SK-N-SH (cell line): ENCODE results near the gene PRPS1. TPM values are rescaled to one million over a fixed set of nuclear protein-coding genes. Genes with fewer than 3 reads are reported as not detected.
A peak's percentile ranks its signal among the peaks of the same experiment; 100 is the strongest.

Experiments used
- CTCF ChIA-PET: fragments of 300-600, 350-600 bp; formaldehyde crosslinking; extraction: SDS; loops from one replicate; lab custom pipeline; 2021; lab: Yijun Ruan, JAX
- POLR2A ChIA-PET: fragments of 350-600 bp; sonication (Branson Sonifier 250); formaldehyde crosslinking; extraction: SDS; loops from one replicate; lab custom pipeline; 2020; ENCODE audit warnings: antibody characterized with exemption, inconsistent platforms; lab: Yijun Ruan, JAX
- DNase-seq: peaks from one replicate; pipeline ENCODE4 v3.0.0; 2012
- H2AFZ ChIP-seq: fragments of 200-600 bp; sonication (generic); 2 replicates; pipeline ENCODE4 v1.8.1; 2016; ENCODE audit warnings: antibody characterized with exemption, mild to moderate bottlenecking, low read depth
- H3F3A ChIP-seq: fragments of 200-600 bp; sonication (generic); replicated peaks from 2 replicates; pipeline ENCODE3; 2016; ENCODE audit warnings: antibody characterized with exemption, mild to moderate bottlenecking; ENCODE audit not compliant: insufficient read depth
- H3K27ac ChIP-seq, 2 experiments: fragments of 200-500 bp in 1 of 2; fragments of 200-600 bp in 1 of 2; sonication (Bioruptor generic) in 1 of 2; sonication (generic), shearing (Covaris generic) in 1 of 2; 2 replicates each; pipeline versions ENCODE4 v1.5.1 to v1.6.1; 2014 to 2016; ENCODE audit warnings: low read depth in 2 of 2, inconsistent platforms in 1 of 2, low read length in 1 of 2, mild to moderate bottlenecking in 1 of 2, mixed read lengths in 1 of 2
- H3K27me3 ChIP-seq: fragments of 200-600 bp; sonication (generic), shearing (Covaris generic); 2 replicates; pipeline ENCODE4 v1.6.1; 2016; ENCODE audit warnings: mixed run types; ENCODE audit not compliant: insufficient read depth
- H3K36me3 ChIP-seq, 2 experiments: fragments of 200-500 bp in 1 of 2; fragments of 200-600 bp in 1 of 2; sonication (Bioruptor generic) in 1 of 2; sonication (generic) in 1 of 2; replicated peaks in 1 of 2; 2 replicates each; pipeline versions ENCODE3 to v1.5.1; 2014 to 2016; ENCODE audit warnings: low read length in 1 of 2, mild to moderate bottlenecking in 1 of 2; ENCODE audit not compliant: insufficient read depth in 2 of 2, control insufficient read depth in 1 of 2
- H3K4me1 ChIP-seq, 2 experiments: fragments of 200-500 bp in 1 of 2; fragments of 200-600 bp in 1 of 2; sonication (Bioruptor generic) in 1 of 2; sonication (generic), shearing (Covaris generic) in 1 of 2; 2 replicates each; pipeline versions ENCODE4 v1.5.1 to v1.6.1; 2014 to 2016; ENCODE audit warnings: low read depth in 1 of 2, low read length in 1 of 2, mixed run types in 1 of 2; ENCODE audit not compliant: insufficient read depth in 2 of 2, control insufficient read depth in 1 of 2
- H3K4me2 ChIP-seq: fragments of 200-600 bp; sonication (generic), shearing (Covaris generic); 2 replicates; pipeline ENCODE4 v1.6.1; 2017; ENCODE audit warnings: mixed run types
- H3K4me3 ChIP-seq, 2 experiments: fragments of 200-500 bp in 1 of 2; fragments of 200-600 bp in 1 of 2; sonication (Bioruptor generic) in 1 of 2; sonication (generic), shearing (Covaris generic) in 1 of 2; 2 replicates each; pipeline versions ENCODE4 v1.5.1 to v1.8.1; 2014 to 2016; ENCODE audit warnings: low read depth in 2 of 2, inconsistent platforms in 1 of 2, low read length in 1 of 2, mild to moderate bottlenecking in 1 of 2, mixed read lengths in 1 of 2, moderate library complexity in 1 of 2
- H3K79me2 ChIP-seq: fragments of 200-600 bp; sonication (generic); 2 replicates; pipeline ENCODE4 v1.8.1; 2017; ENCODE audit warnings: mild to moderate bottlenecking; ENCODE audit not compliant: insufficient read depth
- H3K9ac ChIP-seq: fragments of 200-600 bp; sonication (generic); 2 replicates; pipeline ENCODE4 v1.6.1; 2017; ENCODE audit warnings: mixed run types
- H3K9me2 ChIP-seq: fragments of 200-600 bp; sonication (generic); 2 replicates; pipeline ENCODE4 v1.6.1; 2017; ENCODE audit warnings: mixed run types
- H3K9me3 ChIP-seq: fragments of 200-600 bp; sonication (generic); 2 replicates; pipeline ENCODE4 v1.6.1; 2017; ENCODE audit warnings: mixed run types, mild to moderate bottlenecking, moderate library complexity
- H4K20me1 ChIP-seq: fragments of 200-600 bp; sonication (generic); 2 replicates; pipeline ENCODE4 v1.6.1; 2017; ENCODE audit warnings: mild to moderate bottlenecking, mixed run types; ENCODE audit not compliant: insufficient read depth
- EP300 ChIP-seq, 2 experiments: IDR thresholded peaks; 2 replicates each; pipeline versions ENCODE4 v1.4.0 to v1.6.1; 2012; ENCODE audit warnings: borderline replicate concordance in 1 of 2, low read depth in 1 of 2, low read length in 1 of 2
- EZH2phosphoT487 ChIP-seq: fragments of 200-600 bp; sonication (generic); IDR thresholded peaks from 2 replicates; pipeline ENCODE4 v1.6.1; 2017; ENCODE audit warnings: low read depth, mixed run types, mild to moderate bottlenecking, antibody characterized with exemption, moderate library complexity, borderline replicate concordance
- GABPA ChIP-seq: IDR thresholded peaks from 2 replicates; pipeline ENCODE4 v1.4.0; 2012; ENCODE audit warnings: low read depth, mild to moderate bottlenecking
- JUND ChIP-seq: IDR thresholded peaks from 2 replicates; pipeline ENCODE4 v1.4.0; 2012
- MEF2A ChIP-seq: IDR thresholded peaks from 2 replicates; pipeline ENCODE4 v1.4.0; 2012; ENCODE audit warnings: low read depth, borderline replicate concordance
- NFIC ChIP-seq: IDR thresholded peaks from 2 replicates; pipeline ENCODE4 v1.4.0; 2012; ENCODE audit warnings: borderline replicate concordance
- NRF1 ChIP-seq: IDR thresholded peaks from 2 replicates; pipeline ENCODE4 v1.6.1; 2012; ENCODE audit warnings: low read depth, mild to moderate bottlenecking, low read length
- POLR2AphosphoS5 ChIP-seq: IDR thresholded peaks from 2 replicates; pipeline ENCODE4 v1.6.1; 2012; ENCODE audit warnings: low read depth, low read length
- RAD21 ChIP-seq: IDR thresholded peaks from 2 replicates; pipeline ENCODE4 v1.6.1; 2012; ENCODE audit warnings: mild to moderate bottlenecking, low read length
- RCOR1 ChIP-seq: fragments of 150-350 bp; IDR thresholded peaks from 2 replicates; pipeline ENCODE4 v1.6.1; 2017; ENCODE audit warnings: antibody characterized with exemption, low read length
- RFX5 ChIP-seq: IDR thresholded peaks from 2 replicates; pipeline ENCODE4 v1.6.1; 2012; ENCODE audit warnings: mild to moderate bottlenecking, improper control_type of control experiment, low read length
- RXRA ChIP-seq: IDR thresholded peaks from 2 replicates; pipeline ENCODE4 v1.4.0; 2012; ENCODE audit warnings: low read depth, mild to moderate bottlenecking, borderline replicate concordance
- SIN3A ChIP-seq: IDR thresholded peaks from 2 replicates; pipeline ENCODE4 v1.6.1; 2012; ENCODE audit warnings: low read depth, mild to moderate bottlenecking, low read length, moderate library complexity, borderline replicate concordance
- SMC3 ChIP-seq: IDR thresholded peaks from 2 replicates; pipeline ENCODE4 v1.6.1; 2012; ENCODE audit warnings: low read depth, low read length, improper control_type of control experiment
- TAF1 ChIP-seq: IDR thresholded peaks from 2 replicates; pipeline ENCODE4 v1.6.1; 2012; ENCODE audit warnings: low read depth, mild to moderate bottlenecking, low read length, moderate library complexity, borderline replicate concordance
- TEAD4 ChIP-seq: IDR thresholded peaks from 2 replicates; pipeline ENCODE4 v1.4.0; 2012; ENCODE audit warnings: mild to moderate bottlenecking, borderline replicate concordance; ENCODE audit not compliant: insufficient read depth
- WGBS: methylation state at CpG from one replicate; pipeline ENCODE4 v1.1.6; 2017; ENCODE audit warnings: low lambda C conversion rate; 5-methylcytosine and 5-hydroxymethylcytosine counted together
- polyA plus RNA-seq, 3 experiments: library from polyadenylated mRNA; depleted of rRNA; stranded (reverse); fragments of >200 nt; gene quantifications; 2 replicates each; pipeline ENCODE4 v1.2.3, GENCODE V29; 2012
- TF ChIP-seq, protein P1 (sequence below): IDR thresholded peaks from 2 replicates; pipeline ENCODE4 v1.6.1; 2012; ENCODE audit warnings: mild to moderate bottlenecking, low read depth, low read length, moderate library complexity
- TF ChIP-seq, protein P2 (sequence below): IDR thresholded peaks from 2 replicates; pipeline ENCODE4 v1.4.0; 2012; ENCODE audit warnings: low read depth
- TF ChIP-seq, protein P3 (sequence below): IDR thresholded peaks from 2 replicates; pipeline ENCODE4; 2012
- TF ChIP-seq, protein P4 (sequence below): fragments of 200-600 bp; sonication (generic); IDR thresholded peaks from 2 replicates; pipeline ENCODE4 v1.6.1; 2017; ENCODE audit warnings: antibody characterized with exemption, mild to moderate bottlenecking, moderate library complexity
- TF ChIP-seq, protein P5 (sequence below): fragments of 150-350 bp; IDR thresholded peaks from 2 replicates; pipeline ENCODE4 v1.6.1; 2017; ENCODE audit warnings: antibody characterized with exemption, low read length, low read depth, borderline replicate concordance
- TF ChIP-seq, protein P6 (sequence below): IDR thresholded peaks from 2 replicates; pipeline ENCODE4 v1.4.0; 2012; ENCODE audit warnings: low read depth, borderline replicate concordance

The PRPS1 gene
- polyA plus RNA-seq, 1 of the 3 experiments (the other 2 are of a cell fraction) = 42.3 TPM

DNA sequence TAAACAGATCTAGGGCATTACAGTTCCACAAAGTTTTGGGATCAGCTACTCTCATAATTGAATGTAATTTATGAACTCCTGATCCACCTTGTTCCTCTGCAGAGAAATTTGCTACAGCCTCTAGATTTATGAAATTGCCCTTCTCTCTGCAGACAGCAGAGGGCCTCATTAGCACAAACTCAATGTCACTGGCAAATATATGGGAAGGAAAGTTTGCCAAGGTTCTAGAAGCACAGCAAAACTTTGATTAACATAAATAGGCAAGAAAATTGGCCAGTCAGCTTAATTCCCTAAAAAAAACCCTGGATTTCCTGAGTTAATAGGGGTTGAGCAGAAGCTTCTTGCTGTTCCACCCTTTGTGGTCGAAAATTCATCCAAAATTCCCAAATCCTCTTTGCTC, 31.5 kb downstream of the PRPS1 start:
- Histone ChIP-seq H3K36me3 (no peaks in the 10 kb centered on the region), H4K20me1 (0 out of 2 replicates have a peak, but pooled peaks cover 3% of the 10 kb centered on the region)
- CTCF ChIA-PET = interaction anchor here (0.6 to 5.9 kb wide), 28 partner anchors 9 to 411 kb away, joined by 3 to 63 read pairs (median 4); partner anchors contain the start of genes NCBP2L and TSC22D3
- no peak for TF ChIP-seq JUND
- TF ChIP-seq, protein P1, sequence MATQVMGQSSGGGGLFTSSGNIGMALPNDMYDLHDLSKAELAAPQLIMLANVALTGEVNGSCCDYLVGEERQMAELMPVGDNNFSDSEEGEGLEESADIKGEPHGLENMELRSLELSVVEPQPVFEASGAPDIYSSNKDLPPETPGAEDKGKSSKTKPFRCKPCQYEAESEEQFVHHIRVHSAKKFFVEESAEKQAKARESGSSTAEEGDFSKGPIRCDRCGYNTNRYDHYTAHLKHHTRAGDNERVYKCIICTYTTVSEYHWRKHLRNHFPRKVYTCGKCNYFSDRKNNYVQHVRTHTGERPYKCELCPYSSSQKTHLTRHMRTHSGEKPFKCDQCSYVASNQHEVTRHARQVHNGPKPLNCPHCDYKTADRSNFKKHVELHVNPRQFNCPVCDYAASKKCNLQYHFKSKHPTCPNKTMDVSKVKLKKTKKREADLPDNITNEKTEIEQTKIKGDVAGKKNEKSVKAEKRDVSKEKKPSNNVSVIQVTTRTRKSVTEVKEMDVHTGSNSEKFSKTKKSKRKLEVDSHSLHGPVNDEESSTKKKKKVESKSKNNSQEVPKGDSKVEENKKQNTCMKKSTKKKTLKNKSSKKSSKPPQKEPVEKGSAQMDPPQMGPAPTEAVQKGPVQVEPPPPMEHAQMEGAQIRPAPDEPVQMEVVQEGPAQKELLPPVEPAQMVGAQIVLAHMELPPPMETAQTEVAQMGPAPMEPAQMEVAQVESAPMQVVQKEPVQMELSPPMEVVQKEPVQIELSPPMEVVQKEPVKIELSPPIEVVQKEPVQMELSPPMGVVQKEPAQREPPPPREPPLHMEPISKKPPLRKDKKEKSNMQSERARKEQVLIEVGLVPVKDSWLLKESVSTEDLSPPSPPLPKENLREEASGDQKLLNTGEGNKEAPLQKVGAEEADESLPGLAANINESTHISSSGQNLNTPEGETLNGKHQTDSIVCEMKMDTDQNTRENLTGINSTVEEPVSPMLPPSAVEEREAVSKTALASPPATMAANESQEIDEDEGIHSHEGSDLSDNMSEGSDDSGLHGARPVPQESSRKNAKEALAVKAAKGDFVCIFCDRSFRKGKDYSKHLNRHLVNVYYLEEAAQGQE = no peak
- no peak for TF ChIP-seq SIN3A
- no peak for TF ChIP-seq POLR2AphosphoS5
- no peak for TF ChIP-seq RXRA
- no peak for TF ChIP-seq EZH2phosphoT487
- TF ChIP-seq TEAD4 = no peak
- TF ChIP-seq EP300 (IDR thresholded peaks at IDR 0.05; ENCODE audit: borderline replicate concordance in 1 of 2, low read depth in 1 of 2, low read length in 1 of 2) = no peak
- TF ChIP-seq RFX5 = no peak
- TF ChIP-seq, protein P2, sequence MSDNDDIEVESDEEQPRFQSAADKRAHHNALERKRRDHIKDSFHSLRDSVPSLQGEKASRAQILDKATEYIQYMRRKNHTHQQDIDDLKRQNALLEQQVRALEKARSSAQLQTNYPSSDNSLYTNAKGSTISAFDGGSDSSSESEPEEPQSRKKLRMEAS = no peak
- peak; percentile 78 for TF ChIP-seq SMC3
- TF ChIP-seq GABPA = no peak
- TF ChIP-seq, protein P3, sequence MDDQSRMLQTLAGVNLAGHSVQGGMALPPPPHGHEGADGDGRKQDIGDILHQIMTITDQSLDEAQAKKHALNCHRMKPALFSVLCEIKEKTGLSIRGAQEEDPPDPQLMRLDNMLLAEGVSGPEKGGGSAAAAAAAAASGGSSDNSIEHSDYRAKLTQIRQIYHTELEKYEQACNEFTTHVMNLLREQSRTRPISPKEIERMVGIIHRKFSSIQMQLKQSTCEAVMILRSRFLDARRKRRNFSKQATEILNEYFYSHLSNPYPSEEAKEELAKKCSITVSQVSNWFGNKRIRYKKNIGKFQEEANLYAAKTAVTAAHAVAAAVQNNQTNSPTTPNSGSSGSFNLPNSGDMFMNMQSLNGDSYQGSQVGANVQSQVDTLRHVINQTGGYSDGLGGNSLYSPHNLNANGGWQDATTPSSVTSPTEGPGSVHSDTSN = no peak
- TF ChIP-seq, protein P4, sequence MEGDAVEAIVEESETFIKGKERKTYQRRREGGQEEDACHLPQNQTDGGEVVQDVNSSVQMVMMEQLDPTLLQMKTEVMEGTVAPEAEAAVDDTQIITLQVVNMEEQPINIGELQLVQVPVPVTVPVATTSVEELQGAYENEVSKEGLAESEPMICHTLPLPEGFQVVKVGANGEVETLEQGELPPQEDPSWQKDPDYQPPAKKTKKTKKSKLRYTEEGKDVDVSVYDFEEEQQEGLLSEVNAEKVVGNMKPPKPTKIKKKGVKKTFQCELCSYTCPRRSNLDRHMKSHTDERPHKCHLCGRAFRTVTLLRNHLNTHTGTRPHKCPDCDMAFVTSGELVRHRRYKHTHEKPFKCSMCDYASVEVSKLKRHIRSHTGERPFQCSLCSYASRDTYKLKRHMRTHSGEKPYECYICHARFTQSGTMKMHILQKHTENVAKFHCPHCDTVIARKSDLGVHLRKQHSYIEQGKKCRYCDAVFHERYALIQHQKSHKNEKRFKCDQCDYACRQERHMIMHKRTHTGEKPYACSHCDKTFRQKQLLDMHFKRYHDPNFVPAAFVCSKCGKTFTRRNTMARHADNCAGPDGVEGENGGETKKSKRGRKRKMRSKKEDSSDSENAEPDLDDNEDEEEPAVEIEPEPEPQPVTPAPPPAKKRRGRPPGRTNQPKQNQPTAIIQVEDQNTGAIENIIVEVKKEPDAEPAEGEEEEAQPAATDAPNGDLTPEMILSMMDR = peak; percentile 76
- no peak for TF ChIP-seq NFIC
- TF ChIP-seq, protein P5, sequence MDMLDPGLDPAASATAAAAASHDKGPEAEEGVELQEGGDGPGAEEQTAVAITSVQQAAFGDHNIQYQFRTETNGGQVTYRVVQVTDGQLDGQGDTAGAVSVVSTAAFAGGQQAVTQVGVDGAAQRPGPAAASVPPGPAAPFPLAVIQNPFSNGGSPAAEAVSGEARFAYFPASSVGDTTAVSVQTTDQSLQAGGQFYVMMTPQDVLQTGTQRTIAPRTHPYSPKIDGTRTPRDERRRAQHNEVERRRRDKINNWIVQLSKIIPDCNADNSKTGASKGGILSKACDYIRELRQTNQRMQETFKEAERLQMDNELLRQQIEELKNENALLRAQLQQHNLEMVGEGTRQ = no peak
- no peak for TF ChIP-seq TAF1
- TF ChIP-seq, protein P6, sequence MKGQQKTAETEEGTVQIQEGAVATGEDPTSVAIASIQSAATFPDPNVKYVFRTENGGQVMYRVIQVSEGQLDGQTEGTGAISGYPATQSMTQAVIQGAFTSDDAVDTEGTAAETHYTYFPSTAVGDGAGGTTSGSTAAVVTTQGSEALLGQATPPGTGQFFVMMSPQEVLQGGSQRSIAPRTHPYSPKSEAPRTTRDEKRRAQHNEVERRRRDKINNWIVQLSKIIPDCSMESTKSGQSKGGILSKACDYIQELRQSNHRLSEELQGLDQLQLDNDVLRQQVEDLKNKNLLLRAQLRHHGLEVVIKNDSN = no peak
- peak; percentile 74 for TF ChIP-seq RAD21
- no peak for TF ChIP-seq NRF1
- TF ChIP-seq MEF2A = no peak
- no peak for TF ChIP-seq RCOR1
- TF ChIP-seq, all 33 proteins: peak for 3
- no peak overlapping the region for H3K4me2 ChIP-seq
- POLR2A ChIA-PET = interaction anchor here (1.8 kb wide), 1 partner anchor 117 kb away, joined by 4 read pairs; the partner anchor contains the start of gene NCBP2L
- 38% methylated on average over 1 of the region's 1 CpG for WGBS
- no peaks in the 10 kb centered on the region for H3K9me2 ChIP-seq
- no peaks in the 10 kb centered on the region; the same call in 1 of the 2 replicates for H3K27me3 ChIP-seq
- no peak overlapping the region for H2AFZ ChIP-seq
- no peak overlapping the region for H3K4me3 ChIP-seq
- H3K79me2 ChIP-seq = no peaks in the 10 kb centered on the region
- H3F3A ChIP-seq = no peaks in the 10 kb centered on the region
- H3K27ac ChIP-seq = no peak overlapping the region
- no peaks in the 10 kb centered on the region; a peak in 1 of 4 replicates for H3K4me1 ChIP-seq
- H3K9me3 ChIP-seq = no peaks in the 10 kb centered on the region
- no peak overlapping the region for H3K9ac ChIP-seq
- DNase-seq = peak; percentile 32
